ENCODE measurements around the gene GREB1.

The GREB1 gene

GRCh38 chr2:11528228-11528627 is 5.6 kb upstream of the GREB1 start:
- DNase-seq (ENCODE audit: low read depth) = no peak
- TF ChIP-seq CTCF (conservative IDR thresholded peaks at IDR 0.05; ENCODE audit: low read depth, low read length) = no peak
- H3K4me3 ChIP-seq (ENCODE audit: low read length) = no peak overlapping the region

GRCh38 chr2:11530864-11531465 is 2.9 kb upstream of the GREB1 start:
- TF ChIP-seq CTCF (conservative IDR thresholded peaks at IDR 0.05; ENCODE audit: low read depth, low read length) = no peak
- no peak for DNase-seq (ENCODE audit: low read depth)
- H3K4me3 ChIP-seq (ENCODE audit: low read length) = no peak overlapping the region

- H3K4me3 ChIP-seq (ENCODE audit: low read length) = no peak overlapping the region
- no peak for TF ChIP-seq CTCF (conservative IDR thresholded peaks at IDR 0.05; ENCODE audit: low read depth, low read length)
Measured at GRCh38 chr2:11532416-11533055, 1.3 kb upstream of the GREB1 start.

GRCh38 chr2:11534071-11534745 is 363 bp downstream of the GREB1 start:
- no peak for TF ChIP-seq CTCF (conservative IDR thresholded peaks at IDR 0.05; ENCODE audit: low read depth, low read length)
- no peak for DNase-seq (ENCODE audit: low read depth)
- no peak overlapping the region for H3K4me3 ChIP-seq (ENCODE audit: low read length)

More at GRCh38 chr2:11532416-11533055, 1.3 kb upstream of the GREB1 start:
- no peak for DNase-seq (ENCODE audit: low read depth)

GRCh38 chr2:11534746-11535484 is 1.1 kb downstream of the GREB1 start:
- peak; percentile 39 for TF ChIP-seq CTCF (conservative IDR thresholded peaks at IDR 0.05; ENCODE audit: low read depth, low read length)
- DNase-seq (ENCODE audit: low read depth) = no peak
- no peak overlapping the region for H3K4me3 ChIP-seq (ENCODE audit: low read length)

- no peak for TF ChIP-seq CTCF (conservative IDR thresholded peaks at IDR 0.05; ENCODE audit: low read depth, low read length)
- no peak overlapping the region for H3K4me3 ChIP-seq (ENCODE audit: low read length)
- no peak for DNase-seq (ENCODE audit: low read depth)
Measured at GRCh38 chr2:11535899-11536344, 2.1 kb downstream of the GREB1 start.

All from retinal pigment epithelial cell (primary cell).